Activated CD4-positive, alpha-beta T cell treated with anti-CD3 and anti-CD28 coated beads, Interleukin-2, amount 50 U/mL, for 24 hours (primary cell): ENCODE data around the gene TRIM6.
"Not testable (repeated sequence)": the region's sequence is repeated elsewhere in the genome, so short reads cannot be mapped to it uniquely, and the experiment has no call there.

Experiments
- DNase-seq, 2 donors: peaks; one replicate each; pipeline ENCODE4 v3.0.0-alpha.2; 2020; ENCODE audit warnings: low read depth in 1 of 2, low spot score in 1 of 2

The TRIM6 gene

GRCh38 chr11:5603326-5603725 is 6.9 kb downstream of the TRIM6 start:
- DNase-seq: no peak

GRCh38 chr11:5604896-5605295 is 8.5 kb downstream of the TRIM6 start:
- DNase-seq: no peak

GRCh38 chr11:5605849-5606248 is 9.4 kb downstream of the TRIM6 start:
- DNase-seq: no peak

- DNase-seq: no peak
These were observed 12.4 kb downstream of the TRIM6 start for GRCh38 chr11:5608808-5609207.

GRCh38 chr11:5610446-5610845 is 14.0 kb downstream of the TRIM6 start:
- DNase-seq: no peak

- no peak for DNase-seq
These were observed 15.2 kb downstream of the TRIM6 start for GRCh38 chr11:5611627-5612026.

- no peak for DNase-seq
These were observed 22.4 kb downstream of the TRIM6 start for GRCh38 chr11:5618807-5619206.

- DNase-seq: no peak
These were observed 24.4 kb downstream of the TRIM6 start for GRCh38 chr11:5620651-5621521.

GRCh38 chr11:5621580-5621979 is 25.1 kb downstream of the TRIM6 start:
- no peak for DNase-seq

- no peak for DNase-seq
These were observed 26.4 kb downstream of the TRIM6 start for GRCh38 chr11:5622802-5623201.

- peak; percentile 16 to 59 for DNase-seq
These were observed 28.2 kb downstream of the TRIM6 start, which contains the start of gene TRIM34 for GRCh38 chr11:5624489-5625279. TSS of gene TRIM34 (plus strand) at chr11:5625001. CDS start at chr11:5632332, 7,331 bp downstream.

GRCh38 chr11:5625281-5625680 is 28.8 kb downstream of the TRIM6 start:
- DNase-seq: no peak

GRCh38 chr11:5626196-5626595 is 29.8 kb downstream of the TRIM6 start:
- no peak for DNase-seq

- DNase-seq: no peak
These were observed 35.0 kb downstream of the TRIM6 start for GRCh38 chr11:5631417-5631816.

- DNase-seq: no peak
These were observed 35.7 kb downstream of the TRIM6 start for GRCh38 chr11:5631969-5632635.

- no peak for DNase-seq
These were observed 43.5 kb downstream of the TRIM6 start for GRCh38 chr11:5639953-5640352.

GRCh38 chr11:5643585-5643984 is 47.1 kb downstream of the TRIM6 start:
- DNase-seq: no peak

GRCh38 chr11:5646139-5646538 is 49.7 kb downstream of the TRIM6 start:
- DNase-seq: no peak

- DNase-seq: no peak
These were observed 59.0 kb downstream of the TRIM6 start for GRCh38 chr11:5655474-5655873.

GRCh38 chr11:5656956-5657355 is 60.5 kb downstream of the TRIM6 start:
- DNase-seq: not testable (repeated sequence)

- no peak for DNase-seq
These were observed 61.9 kb downstream of the TRIM6 start for GRCh38 chr11:5658318-5658717.
